Left ventricle myocardium inferior (tissue), 1 donor: ENCODE results near the gene ZNF212. TPM values are rescaled to one million over a fixed set of nuclear protein-coding genes. Genes with fewer than 3 reads are reported as not detected.
"Not testable (repeated sequence)": the region's sequence is repeated elsewhere in the genome, so short reads cannot be mapped to it uniquely, and the experiment has no call there.

ENCODE experiments used
- DNase-seq: peaks from one replicate; pipeline ENCODE4 v3.0.0-alpha.2; 2020
- H3K27ac ChIP-seq: fragments of 200-600 bp; replicated peaks from 2 replicates; pipeline ENCODE4 v1.8.0; 2021
- H3K27me3 ChIP-seq: fragments of 200-600 bp; 2 replicates; pipeline ENCODE4 v1.8.0; 2021; ENCODE audit warnings: low read depth
- H3K36me3 ChIP-seq: fragments of 200-600 bp; 2 replicates; pipeline ENCODE4 v1.8.0; 2021
- H3K4me1 ChIP-seq: fragments of 200-600 bp; 2 replicates; pipeline ENCODE4 v1.8.0; 2021
- H3K4me3 ChIP-seq: fragments of 200-600 bp; 2 replicates; pipeline ENCODE4 v1.8.0; 2021; ENCODE audit warnings: mild to moderate bottlenecking, moderate library complexity
- H3K9me3 ChIP-seq: fragments of 200-600 bp; replicated peaks from 2 replicates; pipeline ENCODE4 v1.8.0; 2021
- intact Hi-C: fragments of 100-400 bp; cut with micrococcal nuclease; formaldehyde crosslinking; loops from one replicate; pipeline ENCODE4 v1.11.0; 2022
- total RNA-seq: library from RNA; stranded (reverse); fragmentation: NEBNext Ultra II Directional; extraction: Animal tissue kit (Norgen Biotek cat#: 25700); gene quantifications from one replicate; pipeline ENCODE4 v1.2.1, GENCODE V29; 2021
- TF ChIP-seq, protein P1 (sequence below): fragments of 200-600 bp; IDR thresholded peaks from 2 replicates; pipeline ENCODE4 v1.8.0; 2021; ENCODE audit warnings: antibody characterized with exemption, mild to moderate bottlenecking, borderline replicate concordance
- donor health status: DM: no; HTN: yes; CAD: no; lungs with severe emphysema.

ZNF212 gene
- total RNA-seq, 1 donor from 2014 or later: 5.4 TPM

DNA sequence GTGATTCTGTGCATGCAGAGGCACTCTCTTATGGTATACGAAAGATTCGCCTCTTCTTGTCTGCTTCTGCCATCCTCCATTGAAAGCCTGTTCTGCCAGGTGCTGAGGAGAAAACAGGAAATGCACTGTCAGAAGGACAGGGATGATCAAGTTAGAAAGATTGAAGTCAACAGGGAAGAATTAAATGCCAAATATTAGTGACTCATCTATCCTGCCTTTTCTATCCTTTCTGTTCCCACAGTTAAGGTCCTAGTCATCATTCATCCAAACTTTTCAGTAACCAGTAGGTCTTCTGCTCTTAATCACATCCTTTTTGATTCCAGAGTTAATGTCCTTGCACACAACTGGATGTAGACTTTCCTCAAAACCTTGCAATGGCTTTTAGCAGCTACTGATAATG, 17.7 kb downstream of the ZNF212 start:
- Histone ChIP-seq H3K36me3 (peaks cover 44% of the 10 kb centered on the region), H3K4me3 (no peak overlapping the region), H3K9me3 (no peaks in the 10 kb centered on the region), H3K27ac (no peak overlapping the region), H3K4me1 (peaks cover 9% of the 10 kb centered on the region), H3K27me3 (no peaks in the 10 kb centered on the region)
- intact Hi-C loops: no loop called here
- no peak for DNase-seq
- TF ChIP-seq, protein P1, sequence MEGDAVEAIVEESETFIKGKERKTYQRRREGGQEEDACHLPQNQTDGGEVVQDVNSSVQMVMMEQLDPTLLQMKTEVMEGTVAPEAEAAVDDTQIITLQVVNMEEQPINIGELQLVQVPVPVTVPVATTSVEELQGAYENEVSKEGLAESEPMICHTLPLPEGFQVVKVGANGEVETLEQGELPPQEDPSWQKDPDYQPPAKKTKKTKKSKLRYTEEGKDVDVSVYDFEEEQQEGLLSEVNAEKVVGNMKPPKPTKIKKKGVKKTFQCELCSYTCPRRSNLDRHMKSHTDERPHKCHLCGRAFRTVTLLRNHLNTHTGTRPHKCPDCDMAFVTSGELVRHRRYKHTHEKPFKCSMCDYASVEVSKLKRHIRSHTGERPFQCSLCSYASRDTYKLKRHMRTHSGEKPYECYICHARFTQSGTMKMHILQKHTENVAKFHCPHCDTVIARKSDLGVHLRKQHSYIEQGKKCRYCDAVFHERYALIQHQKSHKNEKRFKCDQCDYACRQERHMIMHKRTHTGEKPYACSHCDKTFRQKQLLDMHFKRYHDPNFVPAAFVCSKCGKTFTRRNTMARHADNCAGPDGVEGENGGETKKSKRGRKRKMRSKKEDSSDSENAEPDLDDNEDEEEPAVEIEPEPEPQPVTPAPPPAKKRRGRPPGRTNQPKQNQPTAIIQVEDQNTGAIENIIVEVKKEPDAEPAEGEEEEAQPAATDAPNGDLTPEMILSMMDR: no peak

DNA sequence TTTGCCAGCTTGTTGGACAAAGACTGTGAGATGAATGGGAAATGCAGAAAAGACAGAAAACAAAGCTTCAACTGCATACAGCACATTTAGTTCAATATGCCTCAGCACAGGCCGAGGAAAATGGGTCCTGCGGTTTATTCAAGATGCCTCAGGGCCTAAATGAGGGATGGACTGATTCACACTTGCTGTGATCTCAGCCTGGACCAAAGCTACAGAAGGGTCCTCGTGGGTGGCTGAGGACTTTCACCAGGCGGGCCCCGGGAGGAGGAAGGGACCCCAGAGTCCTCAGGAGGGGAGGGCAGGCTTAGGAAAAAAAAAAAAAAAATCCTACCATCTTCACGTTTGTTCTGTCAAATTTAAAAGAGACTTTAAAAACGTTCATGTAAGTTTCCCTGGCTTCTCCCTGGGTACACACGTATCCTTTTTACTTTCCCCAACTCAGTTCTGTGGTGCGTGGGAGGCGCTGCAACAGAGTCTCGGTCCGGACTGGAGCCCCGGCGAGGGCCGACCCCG, 21.9 kb downstream of the ZNF212 start:
- no peaks in the 10 kb centered on the region for H3K9me3 ChIP-seq
- peak overlapping the region; percentile 69 for H3K4me3 ChIP-seq
- TF ChIP-seq, protein P1: no peak
- peaks cover 30% of the 10 kb centered on the region for H3K4me1 ChIP-seq
- H3K36me3 ChIP-seq: peaks cover 8% of the 10 kb centered on the region
- H3K27me3 ChIP-seq: no peaks in the 10 kb centered on the region
- H3K27ac ChIP-seq: peak overlapping the region; percentile 92
- no peak for DNase-seq
- intact Hi-C loops: no loop called here

DNA sequence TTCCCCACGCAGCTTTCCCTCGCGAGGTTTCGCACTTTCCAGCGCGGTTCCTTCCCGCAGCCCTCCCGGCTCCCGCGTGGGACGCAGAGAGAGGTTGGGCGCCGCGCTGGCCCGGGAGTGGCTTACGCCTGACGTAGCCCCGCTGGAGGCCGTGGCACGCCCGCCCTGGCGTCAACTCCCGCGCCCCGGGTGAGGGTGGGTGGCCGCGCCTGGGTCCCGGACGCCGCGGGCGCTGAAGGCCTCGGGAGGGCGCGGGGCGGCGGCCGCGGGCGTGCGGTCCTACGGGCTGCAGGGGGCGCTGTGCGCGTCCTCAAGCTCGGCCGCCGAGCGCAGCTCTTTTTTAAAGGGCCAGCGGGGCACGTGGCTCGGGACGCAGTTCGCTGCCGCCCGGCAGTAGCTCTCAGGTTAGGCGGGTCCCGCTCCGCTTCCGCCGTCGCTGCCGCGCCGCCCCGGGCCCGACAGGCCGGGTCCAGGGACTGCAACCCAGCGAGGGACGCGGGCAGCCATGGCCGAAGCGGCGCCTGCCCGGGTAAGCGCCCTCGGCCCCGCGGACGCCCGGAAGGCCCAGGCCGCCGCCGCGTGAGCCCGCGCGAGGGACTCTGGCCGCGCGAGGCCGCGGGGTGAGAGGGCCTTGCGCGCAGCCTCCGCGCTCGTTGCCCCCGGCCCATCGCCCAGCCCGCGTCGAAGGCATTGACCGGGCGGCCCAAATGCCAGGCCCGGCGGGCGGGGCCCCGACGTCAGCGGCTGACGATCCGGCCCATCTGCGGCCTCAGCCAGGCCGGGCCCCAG, 22.6 kb downstream of the ZNF212 start, which contains the start of gene ZNF783:
ZNF783 (plus strand) TSS at position 368 of the 789 bp plus-strand sequence; CDS start at position 506, 138 bp downstream.
- Histone ChIP-seq H3K4me3 (peak within 1 kb of the TSS; percentile 69), H3K36me3 (peaks cover 13% of the 10 kb centered on the region), H3K4me1 (peaks cover 30% of the 10 kb centered on the region), H3K9me3 (no peaks in the 10 kb centered on the region), H3K27ac (peak within 1 kb of the TSS; percentile 92), H3K27me3 (no peaks in the 10 kb centered on the region)
- peak; percentile 91 for DNase-seq
- intact Hi-C loops: no loop called here
- TF ChIP-seq, protein P1: peak; percentile 96

DNA sequence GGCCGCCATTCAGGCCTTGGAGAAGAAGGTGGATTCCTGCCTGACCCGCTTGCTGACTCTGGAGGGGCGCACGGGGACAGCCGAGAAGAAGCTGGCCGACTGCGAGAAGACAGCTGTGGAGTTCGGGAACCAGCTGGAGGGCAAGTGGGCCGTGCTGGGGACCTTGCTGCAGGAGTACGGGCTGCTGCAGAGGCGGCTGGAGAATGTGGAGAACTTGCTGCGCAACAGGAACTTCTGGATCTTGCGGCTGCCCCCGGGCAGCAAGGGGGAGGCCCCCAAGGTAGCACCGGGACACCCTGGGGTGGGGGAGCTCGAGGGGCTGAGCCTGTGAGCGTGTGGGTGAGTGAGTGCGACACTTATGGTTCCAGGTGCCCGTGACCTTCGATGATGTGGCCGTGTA, 27.0 kb downstream of the ZNF212 start:
- Histone ChIP-seq H3K27me3 (no peaks in the 10 kb centered on the region), H3K4me1 (peaks cover 27% of the 10 kb centered on the region), H3K27ac (no peak overlapping the region), H3K9me3 (no peaks in the 10 kb centered on the region), H3K36me3 (peaks cover 47% of the 10 kb centered on the region), H3K4me3 (no peak overlapping the region)
- intact Hi-C loops: no loop called here
- TF ChIP-seq, protein P1: no peak
- no peak for DNase-seq

DNA sequence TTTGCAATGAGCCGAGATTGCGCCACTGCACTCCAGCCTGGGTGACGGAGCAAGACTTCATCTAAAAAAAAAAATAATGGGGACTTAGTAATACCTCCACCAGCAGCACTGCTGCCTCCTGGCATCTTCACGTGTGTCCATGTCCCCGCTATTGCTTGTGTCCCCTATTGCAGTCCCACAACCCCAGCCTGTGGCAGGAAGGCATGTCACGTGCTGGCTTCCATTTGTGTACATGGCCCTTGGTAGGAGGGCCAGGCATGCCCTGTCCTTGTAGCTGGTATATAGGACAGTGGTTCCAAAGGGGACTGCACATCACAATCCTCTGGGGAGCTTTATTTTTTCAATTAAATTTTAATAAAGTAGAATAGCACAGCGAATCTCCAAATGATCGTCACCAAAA, 28.3 kb downstream of the ZNF212 start:
- Histone ChIP-seq H3K4me3 (no peak overlapping the region), H3K27ac (no peak overlapping the region), H3K27me3 (no peaks in the 10 kb centered on the region), H3K36me3 (peaks cover 58% of the 10 kb centered on the region), H3K9me3 (no peaks in the 10 kb centered on the region), H3K4me1 (peaks cover 15% of the 10 kb centered on the region)
- TF ChIP-seq, protein P1: no peak
- DNase-seq: no peak
- intact Hi-C loops: no loop called here

DNA sequence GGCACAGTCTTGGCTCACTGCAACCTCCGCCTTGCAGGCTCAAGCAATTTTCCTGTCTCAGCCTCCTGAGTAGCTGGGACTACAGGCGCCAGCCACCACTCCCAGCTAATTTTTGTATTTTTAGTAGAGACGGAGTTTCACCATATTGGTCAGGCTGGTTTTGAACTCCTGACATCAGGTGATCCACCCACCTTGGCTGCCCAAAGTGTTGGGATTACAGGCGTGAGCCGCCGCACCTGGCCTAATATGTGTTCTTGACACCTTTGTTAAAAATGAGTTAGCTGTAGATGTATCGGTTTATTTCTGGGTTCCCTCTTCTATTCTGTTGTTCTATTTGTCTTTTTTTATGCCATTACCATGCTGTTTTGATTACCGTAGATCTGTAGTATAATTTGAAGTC, 35.0 kb downstream of the ZNF212 start:
- H3K27ac ChIP-seq, H3K9me3 ChIP-seq, H3K4me3 ChIP-seq, H3K4me1 ChIP-seq, intact Hi-C loops, H3K27me3 ChIP-seq, DNase-seq: not testable (repeated sequence)
- H3K36me3 ChIP-seq: peaks cover 76% of the 10 kb centered on the region
